GM19397 (cell line): ENCODE results near the gene LTBP1.

ENCODE experiments used
- ATAC-seq: cut with Tn5 transposase; IDR thresholded peaks from one replicate; pipeline ENCODE4 v1.9.1; 2021; ENCODE audit warnings: mild to moderate bottlenecking, moderate library complexity; ENCODE audit not compliant: unreplicated experiment

LTBP1 gene

GRCh38 chr2:33001823-33002222 lies 55.1 kb downstream of the LTBP1 start:
- no peak for ATAC-seq

DNA sequence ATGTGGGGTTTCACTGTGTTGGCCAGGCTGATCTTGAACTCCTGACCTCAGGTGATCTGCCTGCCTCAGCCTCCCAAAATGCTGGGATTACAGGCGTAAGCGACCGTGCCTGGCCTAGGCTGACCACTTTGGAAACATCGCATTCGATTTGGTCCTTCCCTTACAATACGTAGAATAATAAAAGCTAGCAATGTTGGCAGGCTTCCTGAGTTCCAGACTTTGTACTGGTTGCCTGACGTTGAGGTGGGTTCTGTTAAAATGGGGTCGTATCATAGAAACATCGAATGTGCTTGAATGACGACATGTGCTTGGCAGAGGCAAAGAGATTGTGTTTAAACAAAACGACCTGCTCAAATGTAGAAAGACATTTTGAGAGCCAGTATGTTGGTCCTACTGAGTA lies 56.1 kb downstream of the LTBP1 start:
- no peak for ATAC-seq

DNA sequence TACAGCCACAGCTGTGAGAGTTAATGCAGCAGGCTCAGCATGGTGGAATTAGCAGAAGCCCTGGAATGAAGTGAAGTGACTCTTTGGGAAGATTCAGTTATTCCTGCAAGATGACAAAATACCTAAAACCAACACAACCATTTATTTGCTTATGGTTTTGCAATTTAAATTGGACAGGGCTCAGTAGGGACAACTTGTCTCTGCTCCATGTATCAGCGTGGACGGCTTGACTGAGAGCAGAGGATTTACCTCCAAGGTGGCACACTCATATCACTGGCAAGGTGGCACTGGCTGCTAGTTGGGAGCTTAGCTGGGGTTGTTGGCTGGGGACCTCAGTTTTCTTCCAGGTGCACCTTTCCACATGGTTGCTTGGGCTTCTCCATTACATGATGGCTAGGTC lies 58.3 kb downstream of the LTBP1 start:
- no peak for ATAC-seq

- ATAC-seq = no peak
Observed at GRCh38 chr2:33008716-33009115, 62.0 kb downstream of the LTBP1 start.

DNA sequence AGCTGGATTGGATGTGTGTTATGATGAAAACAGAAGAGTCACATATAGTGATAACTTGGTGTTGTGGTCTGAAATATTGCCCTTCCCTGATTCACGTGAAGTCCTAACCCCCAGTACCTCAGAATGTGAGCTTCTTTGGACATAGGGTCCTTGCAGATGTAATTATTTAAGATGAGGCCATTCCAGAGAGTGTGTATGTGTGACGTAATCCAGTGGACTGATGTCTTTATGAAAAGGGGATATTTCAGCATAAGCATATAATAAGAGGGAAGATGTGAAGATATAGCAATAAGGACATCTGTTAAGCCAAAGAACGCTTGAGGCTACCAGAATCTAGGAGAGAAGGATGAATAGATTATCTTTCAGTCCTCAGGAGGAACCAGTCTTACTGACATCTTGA lies 62.5 kb downstream of the LTBP1 start:
- ATAC-seq = no peak

- ATAC-seq = no peak
Observed at GRCh38 chr2:33011373-33011772, 64.6 kb downstream of the LTBP1 start.

DNA sequence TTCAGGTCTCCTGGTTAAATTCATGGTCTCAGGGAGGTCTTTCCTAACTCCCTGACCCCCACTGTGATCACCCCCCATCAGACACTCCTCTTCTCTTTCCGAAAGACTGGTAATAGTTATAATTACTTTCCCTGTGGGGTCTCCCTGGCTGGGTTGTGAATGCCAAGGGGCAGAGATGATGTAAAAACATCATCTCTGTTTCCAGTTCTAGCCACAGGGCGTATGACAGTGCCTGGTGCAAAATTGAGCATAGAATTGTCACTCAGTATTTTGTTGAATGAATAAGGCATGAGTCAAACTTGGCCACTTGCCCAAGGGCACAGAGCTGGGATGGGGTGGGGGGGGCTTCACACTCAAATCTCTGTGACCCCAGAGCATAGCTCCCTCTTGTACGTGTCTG lies 65.2 kb downstream of the LTBP1 start:
- ATAC-seq = no peak

- no peak for ATAC-seq
Observed at GRCh38 chr2:33013684-33014110, 66.9 kb downstream of the LTBP1 start.

DNA sequence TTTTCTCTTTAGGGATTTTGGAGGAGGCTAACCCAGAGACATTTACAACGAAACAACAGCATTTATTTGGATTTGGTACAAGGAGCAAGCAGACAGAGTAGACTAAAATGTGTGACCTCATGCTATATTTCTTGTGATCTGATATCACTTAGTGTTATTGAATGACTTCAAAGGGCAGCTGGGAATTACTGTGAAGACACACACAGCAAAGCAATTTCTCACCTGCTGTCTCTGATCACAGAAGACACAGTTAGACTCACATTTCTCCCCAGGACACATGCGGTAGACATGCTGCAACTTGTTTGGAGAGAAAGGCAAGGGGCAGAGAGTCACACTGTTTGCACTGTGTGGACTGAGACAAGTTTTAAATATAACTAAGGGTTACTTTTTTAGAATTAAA lies 67.5 kb downstream of the LTBP1 start:
- ATAC-seq = no peak

DNA sequence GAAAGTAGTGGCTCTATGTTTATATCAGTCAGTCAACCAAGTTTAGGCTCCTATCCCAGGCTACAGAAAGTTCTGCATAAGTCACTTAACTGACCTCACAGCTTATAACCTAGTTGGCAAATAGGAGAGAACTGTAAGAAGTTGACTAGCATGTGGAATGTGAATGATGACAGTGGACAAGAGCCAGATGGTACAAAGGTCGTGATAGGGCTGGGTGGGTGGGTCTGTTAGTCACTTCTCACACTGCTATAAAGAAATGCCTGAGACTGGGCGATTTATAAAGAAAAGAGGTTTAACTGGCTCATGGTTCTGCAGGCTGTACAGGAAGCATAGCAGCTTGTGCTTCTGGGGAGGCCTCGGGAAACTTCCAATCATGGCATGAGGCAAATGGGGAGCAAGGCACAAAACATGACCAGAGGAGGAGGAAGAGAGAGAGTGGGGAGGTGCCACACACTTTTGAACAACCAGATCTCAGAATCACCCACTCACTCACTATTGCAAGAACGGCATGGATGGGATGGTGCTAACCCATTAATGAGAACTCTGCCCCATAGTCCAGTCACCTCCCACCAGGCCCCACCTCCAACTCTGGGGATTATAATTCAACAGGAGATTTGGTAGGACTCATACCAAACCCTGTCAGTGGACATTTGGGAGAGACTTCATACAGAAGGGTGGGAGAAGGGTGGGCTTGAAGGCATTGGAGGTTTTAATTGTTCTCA lies 68.8 kb downstream of the LTBP1 start:
- no peak for ATAC-seq

DNA sequence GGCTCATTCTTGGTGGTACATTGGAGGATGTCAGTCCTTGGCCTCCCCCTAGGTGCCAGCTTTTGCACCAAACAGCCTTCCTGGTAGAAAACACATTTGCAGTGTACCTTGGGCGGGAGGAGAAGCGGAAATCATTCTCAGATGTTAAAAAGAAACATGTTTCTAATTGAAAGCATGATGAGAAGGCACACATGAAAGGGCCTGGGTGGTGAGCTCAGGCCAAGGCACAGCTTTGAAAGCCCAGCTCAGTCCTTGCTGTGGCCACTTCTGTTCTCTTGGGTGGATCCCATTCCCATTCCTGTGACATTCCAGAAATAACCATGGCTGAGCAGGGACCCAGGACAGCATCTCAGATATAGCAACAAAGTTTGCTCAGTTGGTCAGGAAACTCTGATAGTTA lies 71.5 kb downstream of the LTBP1 start:
- no peak for ATAC-seq

GRCh38 chr2:33019796-33020195 lies 73.0 kb downstream of the LTBP1 start:
- no peak for ATAC-seq

DNA sequence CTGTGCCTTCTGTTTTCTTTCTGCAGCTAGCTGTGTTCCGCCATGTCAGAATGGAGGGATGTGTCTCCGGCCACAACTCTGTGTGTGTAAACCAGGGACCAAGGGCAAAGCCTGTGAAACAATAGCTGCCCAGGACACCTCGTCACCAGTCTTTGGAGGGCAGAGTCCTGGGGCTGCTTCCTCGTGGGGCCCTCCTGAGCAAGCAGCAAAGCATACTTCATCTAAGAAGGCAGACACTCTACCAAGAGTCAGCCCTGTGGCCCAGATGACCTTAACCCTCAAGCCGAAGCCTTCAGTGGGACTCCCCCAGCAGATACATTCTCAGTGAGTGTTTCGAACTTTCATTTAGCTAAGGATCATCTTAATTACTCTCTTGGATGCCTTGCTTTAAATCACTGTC lies 74.1 kb downstream of the LTBP1 start:
- no peak for ATAC-seq

DNA sequence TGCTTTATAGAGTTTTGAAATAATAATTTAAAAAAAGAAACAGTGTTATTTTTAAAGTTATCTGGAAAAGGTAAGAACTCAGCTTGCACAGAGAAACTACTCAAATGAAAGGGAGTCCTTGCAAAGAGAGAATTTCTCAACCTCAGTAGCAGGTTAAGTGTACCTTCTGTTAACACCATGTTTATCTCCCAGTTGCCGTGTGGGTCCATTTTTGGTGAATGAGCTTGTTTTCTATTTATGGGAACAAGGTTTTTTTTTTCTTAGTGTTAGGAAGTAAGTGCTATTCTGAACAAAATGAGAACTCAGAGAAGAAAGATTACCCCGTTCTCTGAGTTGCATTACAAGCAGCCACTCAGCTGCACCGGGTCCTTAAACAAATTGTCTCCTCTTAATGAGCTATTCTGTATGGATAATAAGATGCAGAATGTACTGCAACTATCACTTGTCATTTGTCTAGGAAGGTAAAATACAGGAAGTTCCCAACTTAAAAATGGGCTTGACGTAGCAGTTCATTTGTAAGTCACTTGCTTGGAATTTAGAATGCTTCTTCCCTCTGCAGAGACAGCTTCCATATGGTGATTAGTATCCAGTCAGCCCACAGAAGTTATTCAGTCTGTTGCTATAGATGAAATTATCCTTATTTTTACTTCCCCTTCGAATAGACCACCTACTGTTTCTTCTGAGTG lies 74.9 kb downstream of the LTBP1 start:
- ATAC-seq = no peak

DNA sequence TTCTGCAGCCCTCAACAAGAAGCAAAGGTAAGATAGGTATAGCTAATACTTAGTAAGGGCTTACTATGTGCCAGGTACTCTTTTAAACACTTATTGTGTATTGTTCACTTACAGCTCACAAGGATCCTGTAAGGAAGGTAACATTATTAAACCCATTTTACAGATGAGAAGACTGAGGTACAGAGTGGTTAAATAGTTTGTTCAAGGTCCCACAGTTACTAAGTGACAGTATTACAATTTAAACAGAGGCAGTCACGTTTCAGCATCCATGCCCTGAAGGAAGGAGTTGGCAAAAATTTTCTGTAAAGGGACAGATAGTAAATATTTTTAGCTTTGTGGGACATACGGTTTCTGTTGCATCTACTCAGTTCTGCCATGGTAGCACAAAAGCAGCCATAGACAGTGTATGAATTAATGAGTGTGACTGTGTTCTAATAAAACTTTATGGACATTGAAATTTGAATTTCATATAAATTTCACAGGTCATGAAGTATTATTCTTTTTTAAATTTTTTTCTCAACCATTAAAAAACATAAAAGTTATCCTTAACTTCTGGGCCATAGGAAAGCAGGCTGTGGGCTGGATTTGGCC lies 75.7 kb downstream of the LTBP1 start:
- no peak for ATAC-seq

- ATAC-seq = no peak
Observed at GRCh38 chr2:33022989-33023727, 76.4 kb downstream of the LTBP1 start.

DNA sequence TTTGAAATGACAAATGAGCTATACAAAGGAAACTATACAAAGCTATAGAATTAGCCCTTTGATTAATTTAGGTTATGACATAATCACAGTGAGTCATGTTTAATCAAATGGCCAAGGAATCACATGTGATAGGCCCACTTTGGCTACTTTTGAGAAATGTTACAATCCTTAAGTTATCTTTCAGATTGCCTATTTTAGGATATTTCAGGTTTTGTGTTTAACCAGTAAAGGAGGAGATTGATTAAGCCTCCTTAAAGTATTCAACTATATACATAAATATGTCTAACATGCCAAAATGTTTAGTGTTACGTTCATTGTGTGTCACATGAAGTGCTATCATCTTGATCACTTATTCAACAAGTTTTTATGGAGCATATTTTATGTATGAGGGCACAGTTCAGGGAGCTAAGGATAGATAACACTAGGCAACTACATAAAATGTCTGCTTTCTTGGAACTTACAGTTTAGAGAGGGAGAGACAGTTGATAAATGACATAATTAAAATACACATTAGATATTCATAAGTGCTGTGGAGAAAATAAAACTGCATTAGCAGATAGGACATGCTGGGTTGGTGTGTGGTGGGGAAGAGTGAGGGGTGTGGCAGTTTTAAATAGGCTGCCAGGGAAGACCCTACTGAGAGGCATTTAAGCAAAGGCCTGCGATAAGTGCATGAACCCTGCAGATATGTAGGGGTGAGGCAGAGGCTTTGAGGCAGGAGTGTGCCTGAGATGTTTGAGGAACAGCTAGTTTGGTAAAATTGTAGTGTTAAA lies 77.2 kb downstream of the LTBP1 start:
- ATAC-seq = no peak

DNA sequence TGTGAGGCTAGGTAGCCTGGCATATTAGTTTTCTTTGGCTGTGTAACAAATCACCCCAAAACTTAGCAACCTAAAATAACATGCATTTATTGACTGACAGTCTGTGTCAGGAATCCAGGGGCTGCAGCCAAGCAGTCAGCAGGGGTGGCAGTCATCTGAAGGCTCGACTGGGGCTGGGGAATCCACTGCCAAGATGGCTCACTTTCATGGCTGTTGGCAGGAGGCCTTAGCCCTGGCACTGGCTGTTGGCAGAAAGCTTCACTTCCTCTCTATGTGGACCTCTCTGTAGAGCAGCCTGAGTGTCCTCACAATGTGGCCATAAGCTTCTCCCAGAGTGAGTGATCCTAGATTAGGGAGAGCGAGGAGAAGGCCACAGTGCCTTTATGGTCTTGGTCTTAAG lies 78.0 kb downstream of the LTBP1 start:
- no peak for ATAC-seq

GRCh38 chr2:33029459-33029858 lies 82.7 kb downstream of the LTBP1 start:
- no peak for ATAC-seq

GRCh38 chr2:33029926-33030325 lies 83.2 kb downstream of the LTBP1 start:
- ATAC-seq = no peak

GRCh38 chr2:33030326-33030725 lies 83.6 kb downstream of the LTBP1 start:
- no peak for ATAC-seq
